Measurements from ENCODE around the gene RTF1.
"Not testable (repeated sequence)": the region's sequence is repeated elsewhere in the genome, so short reads cannot be mapped to it uniquely, and the experiment has no call there.

Gene RTF1

GRCh38 chr15:41437448-41437847, 20.6 kb downstream of the RTF1 start:
- DNase-seq (ENCODE audit: low spot score), result no peak

DNA sequence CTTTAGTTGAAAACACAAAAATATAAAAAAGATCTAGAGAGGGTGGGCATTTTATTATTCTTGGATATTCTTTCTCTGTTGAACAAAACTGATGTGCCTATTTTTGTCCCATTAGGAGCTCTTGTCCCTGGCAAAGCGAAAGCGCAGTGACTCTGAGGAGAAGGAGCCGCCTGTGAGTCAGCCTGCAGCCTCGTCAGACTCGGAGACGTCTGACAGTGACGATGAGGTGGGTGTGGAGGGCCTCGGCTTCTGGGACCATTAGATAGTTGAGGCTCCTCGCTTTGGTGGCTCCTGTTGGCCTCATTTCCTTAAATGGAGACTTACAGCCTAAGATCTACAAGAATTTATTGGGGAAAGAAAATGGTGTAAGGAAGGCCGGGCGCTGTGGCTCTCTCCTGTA, 21.3 kb downstream of the RTF1 start:
- DNase-seq (ENCODE audit: low spot score), result no peak

DNA sequence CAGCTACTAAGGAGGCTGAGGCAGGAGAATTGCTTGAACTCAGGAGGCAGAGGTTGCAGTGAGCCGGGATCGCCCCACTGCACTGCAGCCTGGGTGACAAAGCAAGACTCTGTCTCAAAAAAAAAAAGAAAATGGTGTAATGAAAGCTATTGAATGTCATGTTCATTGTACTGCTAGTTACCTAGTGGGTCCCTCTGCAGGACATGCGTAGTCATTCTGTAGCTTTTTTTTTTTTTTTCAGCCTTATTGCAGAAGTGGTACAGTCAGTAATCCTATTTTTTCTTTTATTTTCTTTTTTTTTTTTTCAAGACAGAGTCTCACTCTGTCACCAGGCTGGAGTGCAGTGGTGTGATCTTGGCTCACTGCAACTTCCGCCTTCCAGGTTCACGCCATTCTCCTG, 21.9 kb downstream of the RTF1 start:
- DNase-seq (ENCODE audit: low spot score), result not testable (repeated sequence)

DNA sequence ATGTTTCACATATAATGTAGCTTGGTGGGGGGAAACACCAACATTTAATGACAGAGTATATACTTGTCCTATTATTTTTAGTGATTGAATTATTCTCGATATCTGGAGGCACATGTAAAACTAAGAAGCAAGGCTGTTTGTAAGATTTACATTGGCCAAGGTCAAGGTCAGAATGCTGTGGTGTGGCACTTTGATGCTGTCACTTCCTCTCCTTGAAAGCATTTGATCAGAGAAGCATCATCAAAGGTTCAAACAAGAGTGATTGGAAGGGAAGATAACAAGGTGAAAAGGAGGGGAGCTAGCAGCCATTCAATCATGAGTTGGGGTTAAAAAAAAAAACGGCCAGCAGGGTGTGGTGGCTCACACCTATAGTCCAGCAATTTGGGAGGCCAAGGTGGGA, 26.4 kb downstream of the RTF1 start:
- DNase-seq (ENCODE audit: low spot score), result no peak

- DNase-seq (ENCODE audit: low spot score), result no peak
Measured at GRCh38 chr15:41445399-41445798, 28.5 kb downstream of the RTF1 start.

- no peak for DNase-seq (ENCODE audit: low spot score)
Measured at GRCh38 chr15:41462084-41462795, 45.3 kb downstream of the RTF1 start.

DNA sequence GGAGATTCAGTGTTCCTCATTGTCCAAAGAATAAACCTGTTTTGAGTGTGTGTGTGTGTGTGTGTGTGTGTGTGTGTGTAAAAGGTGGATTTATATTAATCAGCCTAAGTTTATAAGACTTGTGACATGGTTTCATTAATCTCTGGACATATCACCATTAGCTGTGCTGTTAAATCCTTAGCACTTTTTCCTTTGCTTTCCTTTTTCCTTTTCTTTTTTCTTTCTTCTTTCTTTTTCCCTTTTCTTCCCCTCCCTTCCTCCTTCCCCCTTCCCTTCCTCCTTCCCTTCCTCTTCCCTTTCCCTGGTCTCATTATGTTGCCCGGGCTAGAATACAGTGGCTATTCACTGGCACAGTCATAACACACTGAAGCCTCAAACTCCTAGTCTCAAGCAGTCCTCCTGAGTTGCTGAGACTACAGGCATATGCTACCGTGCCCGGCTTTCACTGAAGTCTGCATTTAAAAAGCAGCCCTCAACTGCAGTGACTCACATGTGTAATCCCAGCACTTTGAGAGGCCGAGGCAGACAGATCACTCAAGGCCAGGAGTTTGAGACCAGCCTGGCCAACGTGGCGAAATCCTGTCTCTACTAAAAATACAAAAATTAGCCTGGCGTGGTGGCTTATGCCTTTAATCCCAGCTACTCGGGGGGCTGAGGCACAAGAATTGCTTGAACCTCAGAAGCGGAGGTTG, 48.1 kb downstream of the RTF1 start:
- DNase-seq (ENCODE audit: low spot score), result no peak

DNA sequence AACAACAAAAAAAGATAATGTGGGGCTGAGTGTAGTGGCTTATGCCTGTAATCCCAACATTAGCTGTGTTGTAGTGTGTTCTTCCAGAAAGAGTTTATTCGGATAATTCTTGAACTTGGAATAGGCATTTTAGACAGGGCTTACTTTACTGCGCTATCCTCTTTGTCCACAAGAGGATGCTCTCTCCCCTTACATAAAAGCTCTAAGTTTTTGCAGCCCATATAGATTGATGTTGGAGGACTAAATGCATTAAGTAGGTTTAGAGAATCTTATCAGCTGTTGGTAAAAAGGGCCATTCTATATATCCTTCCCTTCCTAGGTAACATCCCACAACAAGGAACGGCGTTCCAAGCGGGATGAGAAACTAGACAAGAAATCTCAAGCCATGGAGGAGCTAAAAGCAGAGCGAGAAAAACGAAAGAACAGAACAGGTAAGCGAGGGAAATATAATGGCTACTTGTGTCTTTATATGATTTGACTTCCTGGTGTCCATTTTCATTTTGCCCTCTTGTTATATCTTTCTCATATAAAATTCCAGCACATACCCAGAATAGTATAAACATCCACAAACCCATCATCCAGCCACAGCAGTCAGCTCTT, 49.0 kb downstream of the RTF1 start:
- DNase-seq (ENCODE audit: low spot score), result peak; percentile 50

DNA sequence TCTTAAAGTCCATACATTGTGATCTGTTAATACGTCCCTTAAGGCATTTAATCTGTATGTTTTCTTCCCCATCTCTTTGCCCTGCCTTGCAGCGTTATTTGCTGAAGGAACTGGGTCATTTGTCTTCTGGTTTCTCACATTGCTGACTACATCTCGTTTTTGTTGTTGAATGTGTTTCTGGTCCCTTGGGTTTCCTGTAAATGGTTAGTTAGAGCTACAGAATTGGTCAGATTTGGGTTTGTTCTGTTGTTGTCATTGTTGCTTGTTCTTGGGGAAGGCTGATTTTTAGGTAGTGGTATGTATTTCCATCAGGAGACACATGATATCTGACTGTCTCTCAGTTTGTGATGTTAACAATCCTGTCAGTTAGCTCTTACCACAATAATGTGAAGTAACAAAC, 49.8 kb downstream of the RTF1 start:
- no peak for DNase-seq (ENCODE audit: low spot score)

GRCh38 chr15:41469644-41470043, 52.7 kb downstream of the RTF1 start:
- DNase-seq (ENCODE audit: low spot score), result not testable (repeated sequence)

- no peak for DNase-seq (ENCODE audit: low spot score)
Measured at GRCh38 chr15:41473418-41473817, 56.5 kb downstream of the RTF1 start.

DNA sequence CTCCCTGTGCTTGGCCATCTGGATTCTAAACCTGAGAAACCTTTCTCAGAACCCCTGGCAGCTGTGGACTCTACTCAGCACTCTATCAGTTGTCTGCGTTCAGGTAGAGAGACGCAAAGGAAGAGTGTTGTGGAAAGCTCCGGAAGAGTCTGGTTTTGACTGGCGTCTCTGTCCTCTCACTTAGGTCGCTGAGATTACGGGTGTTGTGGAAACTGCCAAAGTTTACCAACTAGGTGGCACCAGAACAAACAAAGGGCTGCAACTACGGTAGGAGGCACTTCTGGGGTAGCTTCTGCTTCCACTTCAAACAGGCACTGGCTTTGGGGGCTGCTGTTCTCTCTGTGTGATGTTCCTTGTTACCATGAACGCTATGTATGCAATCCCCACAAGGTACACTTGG, 57.5 kb downstream of the RTF1 start:
- DNase-seq (ENCODE audit: low spot score), result no peak

GRCh38 chr15:41474941-41475340, 58.0 kb downstream of the RTF1 start:
- no peak for DNase-seq (ENCODE audit: low spot score)

GRCh38 chr15:41476416-41477048, 59.6 kb downstream of the RTF1 start:
- DNase-seq (ENCODE audit: low spot score), result no peak

- DNase-seq (ENCODE audit: low spot score), result no peak
Measured at GRCh38 chr15:41480396-41481140, 63.7 kb downstream of the RTF1 start.

DNA sequence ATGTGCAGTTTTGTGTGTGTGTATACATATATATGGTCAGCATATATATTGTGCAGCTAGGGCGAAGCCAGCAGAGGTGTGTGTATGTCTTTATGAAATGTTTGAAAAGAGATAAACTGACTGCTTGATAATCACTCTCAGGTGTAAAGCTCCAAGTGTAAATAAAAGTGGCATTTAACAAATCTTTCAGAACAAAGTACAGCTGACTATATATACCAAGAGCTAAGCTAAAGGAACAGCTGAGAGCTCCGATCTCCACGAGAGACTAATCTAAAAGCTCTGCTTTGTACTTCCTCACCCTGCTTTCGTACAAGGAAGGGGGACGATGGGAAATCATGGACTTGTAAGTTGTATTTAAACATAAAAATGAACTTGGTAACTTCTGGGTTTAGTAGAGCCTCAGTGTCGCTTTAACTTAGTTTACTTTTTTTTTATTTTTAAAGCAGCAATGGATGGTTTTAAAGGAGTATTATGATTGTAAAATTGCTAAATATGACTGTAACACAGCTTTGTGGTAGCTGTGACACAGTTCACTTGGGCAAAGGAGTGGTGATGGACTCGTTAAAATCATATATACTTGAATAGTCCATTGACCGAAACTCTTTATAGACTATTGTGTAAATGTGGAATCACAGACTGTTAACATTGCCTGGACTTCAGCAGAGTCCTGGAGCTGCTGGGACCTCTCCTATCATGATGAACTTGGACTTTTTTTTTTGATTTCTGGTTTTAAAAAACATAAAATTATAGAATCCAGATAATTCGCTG, 65.4 kb downstream of the RTF1 start:
- DNase-seq (ENCODE audit: low spot score), result no peak

GRCh38 chr15:41483115-41483514, 66.2 kb downstream of the RTF1 start:
- no peak for DNase-seq (ENCODE audit: low spot score)

- DNase-seq (ENCODE audit: low spot score), result no peak
Measured at GRCh38 chr15:41483519-41483918, 66.6 kb downstream of the RTF1 start.

DNA sequence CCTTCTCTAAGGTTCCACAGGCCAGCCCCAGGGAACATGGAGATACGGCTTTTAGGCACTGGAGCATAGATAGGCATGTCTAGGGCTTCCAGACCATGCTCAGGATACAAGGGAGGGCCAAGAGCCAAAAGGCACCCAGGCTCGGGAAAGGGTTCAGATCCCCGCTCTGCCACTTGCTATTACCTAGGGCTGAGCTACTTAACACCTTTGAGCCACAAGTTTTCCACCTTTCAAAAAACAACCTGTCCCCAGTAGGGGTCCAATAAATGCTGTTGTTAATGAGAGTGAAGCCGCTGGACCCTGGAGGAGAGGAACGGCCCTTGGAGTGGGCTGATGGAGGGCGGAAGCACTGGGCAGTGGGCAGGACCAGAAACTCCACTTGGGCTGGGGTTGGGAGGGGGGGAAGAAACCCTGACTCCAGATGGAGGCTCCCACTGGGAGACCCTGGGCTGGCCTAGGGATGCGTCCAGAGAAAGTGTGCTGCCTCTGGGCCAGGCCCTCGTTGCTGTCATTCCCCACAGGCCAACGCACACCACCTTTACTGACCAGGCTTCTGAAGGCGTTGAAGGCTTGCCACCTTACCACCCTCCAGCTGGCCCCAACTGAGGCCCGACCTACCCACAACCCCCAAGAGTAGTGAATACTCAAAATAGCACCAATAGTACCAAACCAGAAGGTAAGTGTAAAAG, 68.2 kb downstream of the RTF1 start:
- no peak for DNase-seq (ENCODE audit: low spot score)

DNA sequence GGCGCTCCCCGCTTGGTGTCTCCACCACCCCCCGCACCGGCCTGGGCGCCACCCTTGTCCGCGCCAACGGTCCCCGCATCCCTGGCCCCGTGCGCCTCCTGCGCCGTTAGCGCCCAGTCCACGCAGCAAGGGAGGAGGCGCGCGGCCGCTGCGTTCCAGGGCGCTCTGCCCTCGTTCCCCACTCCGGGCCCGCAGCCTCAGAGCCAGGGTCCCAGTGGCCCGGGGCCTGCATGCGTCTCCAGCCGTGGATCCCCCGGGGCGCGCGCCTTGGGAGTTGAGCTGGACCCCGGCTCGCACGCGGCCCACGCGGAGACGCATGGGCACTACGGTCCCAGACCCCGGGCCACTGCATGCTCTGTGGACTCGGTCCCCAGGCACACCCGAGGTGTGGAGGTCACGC, 69.4 kb downstream of the RTF1 start:
- DNase-seq (ENCODE audit: low spot score), result no peak

GRCh38 chr15:41487381-41487780, 70.5 kb downstream of the RTF1 start:
- peak; percentile 0 for DNase-seq (ENCODE audit: low spot score)
